Smooth muscle cell (in vitro differentiated cells): ENCODE data around the gene UGT2B17. TPM values are rescaled to one million over a fixed set of nuclear protein-coding genes. Genes with fewer than 3 reads are reported as not detected.
"Not testable (repeated sequence)": the region's sequence is repeated elsewhere in the genome, so short reads cannot be mapped to it uniquely, and the experiment has no call there.

ENCODE experiments used
- DNase-seq: peaks from one replicate; lab custom pipeline; 2025; ENCODE audit not compliant: unreplicated experiment; lab: John Stamatoyannopoulos, UW
- H2AFZ ChIP-seq: fragments of 200-600 bp; sonication (generic); 2 replicates; pipeline ENCODE4 v1.6.0; 2016; ENCODE audit warnings: antibody characterized with exemption, low read depth, mild to moderate bottlenecking
- H3F3A ChIP-seq: fragments of 200-600 bp; sonication (generic); 2 replicates; pipeline ENCODE4 v1.6.0; 2017; ENCODE audit warnings: antibody characterized with exemption, low read depth
- H3K27ac ChIP-seq: fragments of 200-600 bp; sonication (generic); 2 replicates; pipeline ENCODE4 v1.5.1; 2016; ENCODE audit warnings: low read depth, mild to moderate bottlenecking
- H3K27me3 ChIP-seq: fragments of 200-600 bp; sonication (generic); 2 replicates; pipeline ENCODE4 v1.6.1; 2016; ENCODE audit warnings: low read depth, mild to moderate bottlenecking
- H3K36me3 ChIP-seq: fragments of 200-600 bp; sonication (generic); 2 replicates; pipeline ENCODE4 v1.5.1; 2016; ENCODE audit warnings: low read depth
- H3K4me1 ChIP-seq: fragments of 200-600 bp; sonication (generic); 2 replicates; pipeline ENCODE4 v1.5.1; 2016; ENCODE audit warnings: low read depth
- H3K4me2 ChIP-seq: fragments of 200-600 bp; sonication (generic); 2 replicates; pipeline ENCODE4 v1.6.0; 2016; ENCODE audit warnings: mild to moderate bottlenecking
- H3K4me3 ChIP-seq: fragments of 200-600 bp; sonication (generic); 2 replicates; pipeline ENCODE4 v1.5.1; 2016; ENCODE audit warnings: mild to moderate bottlenecking
- H3K79me2 ChIP-seq: fragments of 200-600 bp; sonication (generic); 2 replicates; pipeline ENCODE4 v1.6.0; 2016; ENCODE audit warnings: low read depth, mild to moderate bottlenecking
- H3K9ac ChIP-seq: fragments of 200-600 bp; sonication (generic); 2 replicates; pipeline ENCODE4 v1.6.0; 2016; ENCODE audit warnings: low read depth
- H3K9me3 ChIP-seq: fragments of 200-600 bp; sonication (generic); replicated peaks from 2 replicates; pipeline ENCODE4 v1.5.1; 2016; ENCODE audit warnings: low read depth
- H4K20me1 ChIP-seq: fragments of 200-600 bp; sonication (generic); 2 replicates; pipeline ENCODE4 v1.6.0; 2016; ENCODE audit warnings: low read depth
- CTCF ChIP-seq: fragments of 200-600 bp; sonication (generic); IDR thresholded peaks from 2 replicates; pipeline ENCODE4 v1.5.1; 2017; ENCODE audit warnings: borderline replicate concordance, mild to moderate bottlenecking, antibody characterized with exemption; ENCODE audit not compliant: insufficient read depth, poor library complexity, severe bottlenecking
- WGBS: methylation state at CpG from one replicate; pipeline ENCODE4 v1.1.7; 2016; ENCODE audit warnings: low lambda C conversion rate; 5-methylcytosine and 5-hydroxymethylcytosine counted together
- polyA plus RNA-seq: library from polyadenylated mRNA; unstranded; fragments of >200 nt; fragmentation: Nextera tagmentation; extraction: Ambion mirVana; gene quantifications from 2 replicates; pipeline ENCODE4 v1.2.1, GENCODE V29; 2016
- total RNA-seq: library from RNA; depleted of rRNA; stranded (reverse); fragments of >200 nt; gene quantifications from 2 replicates; pipeline ENCODE4 v1.2.3, GENCODE V29; 2014

Gene UGT2B17
- total and polyA plus RNA-seq, 2 experiments from 2014 or later = not detected

GRCh38 chr4:68518889-68519288 is 57.2 kb downstream of the UGT2B17 start:
- Histone ChIP-seq H3K4me3 (no peak overlapping the region), H3K9ac (no peak overlapping the region), H3K4me2 (no peak overlapping the region), H3K4me1 (no peaks in the 10 kb centered on the region), H2AFZ (no peak overlapping the region), H3K27me3 (no peaks in the 10 kb centered on the region), H3K9me3 (no peaks in the 10 kb centered on the region), H4K20me1 (no peaks in the 10 kb centered on the region), H3F3A (no peaks in the 10 kb centered on the region), H3K27ac (no peak overlapping the region), H3K79me2 (no peaks in the 10 kb centered on the region), H3K36me3 (no peaks in the 10 kb centered on the region)
- no CpG with 5 or more reads among the region's 1 CpG for WGBS
- no peak for TF ChIP-seq CTCF
- no peak for DNase-seq

GRCh38 chr4:68505452-68505851 is 70.7 kb downstream of the UGT2B17 start:
- not testable (repeated sequence) for H4K20me1 ChIP-seq, DNase-seq
- WGBS = 94% methylated on average over 1 of the region's 1 CpG

GRCh38 chr4:68504836-68505235 is 71.3 kb downstream of the UGT2B17 start:
- H3K4me1 ChIP-seq, H3K9ac ChIP-seq, H4K20me1 ChIP-seq, H3F3A ChIP-seq, H3K36me3 ChIP-seq, DNase-seq, H2AFZ ChIP-seq, H3K4me2 ChIP-seq, H3K4me3 ChIP-seq, H3K27ac ChIP-seq, H3K27me3 ChIP-seq, H3K79me2 ChIP-seq, H3K9me3 ChIP-seq: not testable (repeated sequence)
- 93% methylated on average over 4 of the region's 4 CpGs for WGBS

More at GRCh38 chr4:68505452-68505851, 70.7 kb downstream of the UGT2B17 start:
- not testable (repeated sequence) for H3K27ac ChIP-seq, H3K4me2 ChIP-seq, H3K4me1 ChIP-seq, H3K4me3 ChIP-seq, H3K9ac ChIP-seq, H3K36me3 ChIP-seq, H3F3A ChIP-seq, H3K27me3 ChIP-seq, H3K79me2 ChIP-seq, H3K9me3 ChIP-seq, H2AFZ ChIP-seq

GRCh38 chr4:68503462-68503861 is 72.7 kb downstream of the UGT2B17 start:
- 88% methylated on average over 4 of the region's 4 CpGs for WGBS
- not testable (repeated sequence) for H3K9ac ChIP-seq, H3F3A ChIP-seq, DNase-seq, H3K27ac ChIP-seq, H3K4me3 ChIP-seq, H3K4me2 ChIP-seq, H2AFZ ChIP-seq, H4K20me1 ChIP-seq, H3K27me3 ChIP-seq, H3K36me3 ChIP-seq, H3K9me3 ChIP-seq, H3K4me1 ChIP-seq, H3K79me2 ChIP-seq

GRCh38 chr4:68499021-68499420 is 77.1 kb downstream of the UGT2B17 start:
- no peaks in the 10 kb centered on the region for H4K20me1 ChIP-seq
- no peaks in the 10 kb centered on the region for H3K36me3 ChIP-seq
- no peaks in the 10 kb centered on the region for H3K9me3 ChIP-seq
- no peaks in the 10 kb centered on the region for H3K4me1 ChIP-seq
- 76% methylated on average over 4 of the region's 4 CpGs for WGBS
- H3K27me3 ChIP-seq = no peaks in the 10 kb centered on the region
- no peak for DNase-seq
- no peak overlapping the region for H3K9ac ChIP-seq
- no peak overlapping the region for H3K27ac ChIP-seq
- no peaks in the 10 kb centered on the region for H3K79me2 ChIP-seq
- H2AFZ ChIP-seq = peak overlapping the region; percentile 29
- H3K4me3 ChIP-seq = peak overlapping the region; percentile 8
- no peak for TF ChIP-seq CTCF
- no peaks in the 10 kb centered on the region for H3F3A ChIP-seq
- H3K4me2 ChIP-seq = no peak overlapping the region
